AG09309 (cell line): ENCODE data around the gene GMEB2.
"Not testable (repeated sequence)": the region's sequence is repeated elsewhere in the genome, so short reads cannot be mapped to it uniquely, and the experiment has no call there.

Experiments
- DNase-seq: peaks from one replicate; pipeline ENCODE4 v3.0.0-alpha.2; 2010; ENCODE audit warnings: low read depth
- H3K4me3 ChIP-seq: 2 replicates; pipeline ENCODE4 v1.5.1; 2011; ENCODE audit warnings: mild to moderate bottlenecking, low read depth, low read length, moderate library complexity; ENCODE audit not compliant: control insufficient read depth
- TF ChIP-seq, protein P1 (sequence below): IDR thresholded peaks from 2 replicates; pipeline ENCODE4 v1.5.1; 2011; ENCODE audit warnings: mild to moderate bottlenecking, low read depth, low read length, inconsistent platforms; ENCODE audit not compliant: insufficient read depth, control insufficient read depth; ENCODE audit errors: missing control alignments

Gene GMEB2

DNA sequence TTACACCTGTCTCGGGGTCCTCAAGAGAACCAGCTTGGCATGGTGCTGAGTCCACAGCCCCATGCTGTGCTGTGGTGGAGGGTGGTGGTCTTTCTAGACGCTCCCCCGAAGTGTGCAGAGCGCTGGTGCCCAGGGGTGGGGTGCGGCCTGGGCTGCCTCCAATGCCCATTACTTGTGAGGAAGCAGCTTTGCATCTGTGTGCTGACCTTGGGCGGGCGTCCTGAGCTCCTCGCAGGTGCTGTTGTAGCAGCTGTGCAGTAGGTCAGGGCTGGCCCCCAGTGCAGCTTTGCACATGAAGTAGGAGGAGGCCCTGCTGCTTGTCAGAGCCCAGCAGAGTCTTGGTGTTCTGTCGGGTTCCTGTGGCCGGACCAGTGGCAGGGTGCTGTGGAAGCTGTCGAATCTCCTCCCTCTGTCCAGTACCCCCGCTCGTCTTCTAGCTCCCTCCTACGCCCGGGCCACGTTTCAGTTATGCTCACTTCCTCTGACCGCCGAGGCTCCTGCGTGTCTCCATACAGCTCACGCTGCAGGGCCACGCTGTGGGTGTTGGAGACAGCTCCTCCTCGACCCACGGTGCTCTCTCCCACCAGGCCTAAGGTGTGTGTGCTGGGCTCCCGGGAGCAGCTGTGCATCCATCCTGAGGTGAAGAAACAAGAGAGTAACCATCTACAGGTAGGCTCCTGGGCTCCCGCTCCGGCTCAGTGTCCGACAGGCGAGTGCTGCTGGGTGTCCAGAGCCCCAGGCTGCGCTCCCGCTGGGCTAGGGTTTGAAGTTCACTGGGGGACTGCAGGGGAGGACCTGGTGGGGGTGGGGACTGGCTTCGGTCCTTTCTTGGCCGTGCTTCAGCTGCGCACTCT, 35.3 kb upstream of the GMEB2 start:
- H3K4me3 ChIP-seq = no peak overlapping the region
- DNase-seq = no peak
- TF ChIP-seq, protein P1, sequence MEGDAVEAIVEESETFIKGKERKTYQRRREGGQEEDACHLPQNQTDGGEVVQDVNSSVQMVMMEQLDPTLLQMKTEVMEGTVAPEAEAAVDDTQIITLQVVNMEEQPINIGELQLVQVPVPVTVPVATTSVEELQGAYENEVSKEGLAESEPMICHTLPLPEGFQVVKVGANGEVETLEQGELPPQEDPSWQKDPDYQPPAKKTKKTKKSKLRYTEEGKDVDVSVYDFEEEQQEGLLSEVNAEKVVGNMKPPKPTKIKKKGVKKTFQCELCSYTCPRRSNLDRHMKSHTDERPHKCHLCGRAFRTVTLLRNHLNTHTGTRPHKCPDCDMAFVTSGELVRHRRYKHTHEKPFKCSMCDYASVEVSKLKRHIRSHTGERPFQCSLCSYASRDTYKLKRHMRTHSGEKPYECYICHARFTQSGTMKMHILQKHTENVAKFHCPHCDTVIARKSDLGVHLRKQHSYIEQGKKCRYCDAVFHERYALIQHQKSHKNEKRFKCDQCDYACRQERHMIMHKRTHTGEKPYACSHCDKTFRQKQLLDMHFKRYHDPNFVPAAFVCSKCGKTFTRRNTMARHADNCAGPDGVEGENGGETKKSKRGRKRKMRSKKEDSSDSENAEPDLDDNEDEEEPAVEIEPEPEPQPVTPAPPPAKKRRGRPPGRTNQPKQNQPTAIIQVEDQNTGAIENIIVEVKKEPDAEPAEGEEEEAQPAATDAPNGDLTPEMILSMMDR = no peak

DNA sequence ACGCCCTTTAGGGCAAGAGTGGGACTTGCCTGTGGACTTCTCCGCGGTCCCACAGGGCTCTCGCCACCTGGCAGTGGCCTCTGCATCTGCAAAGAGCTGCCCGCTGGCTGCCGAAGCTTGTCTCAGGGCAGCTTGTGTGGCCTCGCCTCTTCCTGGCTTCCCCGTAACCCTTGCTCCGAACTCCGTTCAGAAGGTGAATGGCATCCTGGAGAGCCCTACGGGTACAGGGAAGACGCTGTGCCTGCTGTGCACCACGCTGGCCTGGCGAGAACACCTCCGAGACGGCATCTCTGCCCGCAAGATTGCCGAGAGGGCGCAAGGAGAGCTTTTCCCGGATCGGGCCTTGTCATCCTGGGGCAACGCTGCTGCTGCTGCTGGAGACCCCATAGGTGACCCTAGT, 34.2 kb upstream of the GMEB2 start:
- DNase-seq = no peak
- TF ChIP-seq, protein P1 = no peak
- H3K4me3 ChIP-seq = no peak overlapping the region

DNA sequence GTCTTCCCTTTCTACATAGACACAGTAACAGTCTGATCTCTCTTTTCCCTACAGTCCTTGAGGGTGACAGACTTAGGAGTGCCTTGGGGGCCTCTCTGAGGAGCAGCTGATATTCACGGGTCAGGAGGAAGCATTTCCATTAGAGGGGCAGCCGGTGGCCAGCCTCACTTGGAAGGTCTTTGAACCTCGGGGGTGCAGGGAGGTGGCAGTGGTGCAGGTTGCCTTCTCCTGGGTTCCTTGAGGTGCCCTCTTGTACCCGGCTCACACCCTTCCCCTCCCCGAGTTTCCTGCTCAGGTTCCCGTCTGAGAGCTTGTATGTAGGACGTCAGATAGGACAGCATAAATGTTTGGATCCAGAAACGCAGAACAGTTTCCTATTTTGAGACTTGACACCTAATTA, 33.7 kb upstream of the GMEB2 start:
- no peak overlapping the region for H3K4me3 ChIP-seq
- TF ChIP-seq, protein P1 = no peak
- DNase-seq = no peak

DNA sequence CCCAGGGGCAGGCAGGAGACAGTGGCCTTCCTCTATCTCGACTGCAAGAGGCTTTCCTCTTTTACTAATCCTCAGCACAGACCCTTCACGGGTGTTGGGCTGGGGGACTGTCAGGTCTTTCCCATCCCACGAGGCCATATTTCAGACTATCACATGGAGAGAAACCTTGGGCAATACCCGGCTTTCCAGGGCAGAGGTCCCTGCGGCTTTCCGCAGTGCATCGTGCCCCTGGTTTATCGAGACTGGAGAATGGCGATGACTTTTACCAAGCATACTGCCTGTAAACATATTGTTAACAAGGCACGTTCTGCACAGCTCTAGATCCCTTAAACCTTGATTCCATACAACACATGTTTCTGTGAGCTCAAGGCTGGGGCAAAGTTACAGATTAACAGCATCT, 33.3 kb upstream of the GMEB2 start:
- H3K4me3 ChIP-seq, DNase-seq: not testable (repeated sequence)

DNA sequence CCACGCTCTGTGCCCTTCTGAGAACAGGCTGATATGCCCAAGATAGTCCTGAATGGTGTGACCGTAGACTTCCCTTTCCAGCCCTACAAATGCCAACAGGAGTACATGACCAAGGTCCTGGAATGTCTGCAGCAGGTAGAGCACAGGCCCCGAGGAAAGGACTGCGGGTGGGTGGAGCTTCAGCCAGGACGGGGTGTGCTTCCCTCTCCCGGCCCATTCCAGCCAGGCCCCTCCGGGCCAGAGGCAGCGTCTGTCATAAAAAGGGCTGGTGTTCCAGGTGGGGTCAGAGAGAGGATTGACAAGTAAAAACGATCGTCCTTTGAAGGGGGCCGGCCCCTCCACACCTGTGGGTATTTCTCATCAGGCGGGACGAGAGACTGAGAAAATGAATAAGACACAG, 32.5 kb upstream of the GMEB2 start:
- no peak for DNase-seq
- H3K4me3 ChIP-seq = peak overlapping the region; percentile 87
- TF ChIP-seq, protein P1 = no peak

DNA sequence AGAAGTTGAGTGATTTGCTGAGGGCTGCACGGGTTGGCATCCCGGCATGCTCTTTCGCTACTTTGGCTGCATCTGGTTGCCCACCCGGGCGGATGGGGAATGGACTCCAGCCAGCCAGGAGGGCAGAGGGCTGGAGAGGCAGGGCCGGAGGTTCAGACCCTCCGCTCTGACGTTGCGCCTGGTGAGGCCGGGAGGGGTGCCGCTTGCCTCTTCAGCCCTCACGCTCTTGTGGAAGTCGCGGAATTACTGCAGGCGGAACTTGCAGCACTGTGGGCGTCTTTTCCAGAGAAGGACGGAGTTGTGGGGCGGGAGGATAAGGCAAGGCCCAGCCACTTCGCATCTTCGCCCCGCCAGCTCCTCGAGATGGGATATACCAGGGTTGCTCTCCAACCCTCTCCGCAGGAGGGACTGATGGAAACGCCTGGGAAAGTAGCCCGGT, 31.9 kb upstream of the GMEB2 start:
- peak overlapping the region; percentile 87 for H3K4me3 ChIP-seq
- DNase-seq = no peak
- TF ChIP-seq, protein P1 = no peak

DNA sequence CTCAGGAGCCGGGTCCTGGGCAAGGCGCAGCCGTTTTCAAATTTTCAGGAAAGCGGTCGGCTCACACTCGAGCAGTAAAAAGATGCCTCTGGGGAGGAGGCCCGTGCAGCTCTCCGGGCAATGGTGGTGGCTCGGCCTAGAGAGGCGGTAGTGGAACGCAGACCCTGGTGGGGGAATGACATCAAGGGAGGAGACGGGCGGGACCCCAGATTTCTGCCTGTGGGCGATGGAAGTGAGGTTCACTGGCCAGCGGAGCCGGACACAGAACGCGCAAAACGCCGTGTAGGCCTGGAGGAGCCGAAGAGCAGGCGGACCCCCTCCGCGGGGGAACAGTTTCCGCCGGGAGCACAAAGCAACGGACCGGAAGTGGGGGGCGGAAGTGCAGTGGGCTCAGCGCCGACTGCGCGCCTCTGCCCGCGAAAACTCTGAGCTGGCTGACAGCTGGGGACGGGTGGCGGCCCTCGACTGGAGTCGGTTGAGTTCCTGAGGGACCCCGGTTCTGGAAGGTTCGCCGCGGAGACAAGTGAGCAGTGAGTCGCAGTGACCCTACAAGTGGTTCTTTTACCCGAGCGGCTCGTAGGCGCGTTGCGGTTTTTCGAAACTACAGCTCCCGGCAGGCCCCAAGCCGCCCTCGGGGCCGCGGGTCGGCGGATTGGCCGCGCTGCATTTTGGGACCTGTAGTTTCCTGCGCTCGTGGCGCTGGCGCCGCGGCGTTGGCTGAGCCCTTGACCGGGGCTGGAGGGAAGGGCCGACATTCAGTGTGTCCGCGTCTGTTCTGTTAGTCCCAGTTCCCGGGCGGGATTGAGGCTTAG, 31.2 kb upstream of the GMEB2 start, which contains the start of gene RTEL1:
Gene RTEL1, plus strand, starts transcription at position 376 of the 812 bp plus-strand sequence. CDS start 1,091 bp downstream, outside the sequence.
- TF ChIP-seq, protein P1 = no peak
- peak within 1 kb of the TSS; percentile 87 for H3K4me3 ChIP-seq
- DNase-seq = peak; percentile 69
